AG04450 (cell line): Measurements from ENCODE around the gene ZNF346. TPM values are rescaled to one million over a fixed set of nuclear protein-coding genes. Genes with fewer than 3 reads are reported as not detected.
"Not testable (repeated sequence)": the region's sequence is repeated elsewhere in the genome, so short reads cannot be mapped to it uniquely, and the experiment has no call there.

Experiments
- CTCF ChIA-PET: fragments of 300-600, 350-600 bp; formaldehyde crosslinking; extraction: SDS; loops from one replicate; lab custom pipeline; 2022; ENCODE audit warnings: antibody characterized with exemption, inconsistent platforms; lab: Charles Lee
- POLR2A ChIA-PET: fragments of 350-600 bp; formaldehyde crosslinking; extraction: SDS; loops from one replicate; lab custom pipeline; 2021; ENCODE audit warnings: antibody characterized with exemption, inconsistent platforms; lab: Yijun Ruan, JAX
- DNase-seq: peaks from one replicate; pipeline ENCODE4 v3.0.0-alpha.2; 2011; ENCODE audit warnings: low read depth, low spot score
- H3K27ac ChIP-seq: one replicate; pipeline ENCODE4 v1.5.1; 2012; ENCODE audit warnings: low read depth, low read length, control low read depth
- H3K27me3 ChIP-seq: one replicate; pipeline ENCODE4 v1.6.0; 2012; ENCODE audit warnings: low read length; ENCODE audit not compliant: control insufficient read depth, insufficient read depth
- H3K4me3 ChIP-seq: 2 replicates; pipeline ENCODE4 v1.5.1; 2011; ENCODE audit warnings: mild to moderate bottlenecking, low read depth, low read length, control low read depth
- H3K9me3 ChIP-seq: 2 replicates; pipeline ENCODE4 v1.5.1; 2012; ENCODE audit warnings: low read length; ENCODE audit not compliant: control insufficient read depth, insufficient read depth
- CTCF ChIP-seq: IDR thresholded peaks from 2 replicates; pipeline ENCODE4 v1.5.1; 2011; ENCODE audit warnings: low read depth, low read length, control low read depth, inconsistent platforms
- polyA minus RNA-seq: library from RNA; depleted of rRNA, polyadenylated mRNA; stranded (reverse); fragments of >200 nt; gene quantifications from 2 replicates; pipeline ENCODE4 v1.2.3, GENCODE V29; 2011; rRNA and poly(A)+ RNA removed
- polyA plus RNA-seq: library from polyadenylated mRNA; depleted of rRNA; stranded (reverse); fragments of >200 nt; gene quantifications from 2 replicates; pipeline ENCODE4 v1.2.3, GENCODE V29; 2011; rRNA removed

ZNF346 gene
- polyA plus RNA-seq = 15.0 and 15.3 TPM in 2 replicates
- 20.3 and 23.3 TPM in 2 replicates for polyA minus RNA-seq

- Histone ChIP-seq H3K9me3 (no peaks in the 10 kb centered on the region; the same call in 1 of the 2 replicates), H3K4me3 (peak within 1 kb of the TSS; percentile 90), H3K27me3 (no peaks in the 10 kb centered on the region), H3K27ac (no peak within 1 kb of the TSS)
- ChIA-PET POLR2A (interaction anchor here (1.2 to 1.3 kb wide), 2 partner anchors 10 to 17 kb away, joined by 3 read pairs; no protein-coding TSS in a partner anchor), CTCF (interaction anchor here (0.5 to 2.7 kb wide), 12 partner anchors 10 to 362 kb away, joined by 3 to 11 read pairs (median 4); no protein-coding TSS in a partner anchor)
- peak; percentile 86 for DNase-seq
- TF ChIP-seq CTCF = peak; percentile 47
These were observed at the start of gene ZNF346 for GRCh38 chr5:177022386-177023302. TSS of gene ZNF346 (plus strand) at chr5:177022696. CDS start at chr5:177022739, 43 bp downstream.

GRCh38 chr5:176979669-176980068 lies 42.8 kb upstream of the ZNF346 start:
- ChIA-PET CTCF (interaction anchor here (1.4 kb wide), 1 partner anchor 321 kb away, joined by 3 read pairs; no protein-coding TSS in a partner anchor), POLR2A (no interaction called here)
- H3K4me3 ChIP-seq = no peak overlapping the region
- H3K9me3 ChIP-seq = peaks cover 15% of the 10 kb centered on the region
- H3K27ac ChIP-seq = no peak overlapping the region
- no peak for TF ChIP-seq CTCF
- H3K27me3 ChIP-seq = no peaks in the 10 kb centered on the region
- no peak for DNase-seq

DNA sequence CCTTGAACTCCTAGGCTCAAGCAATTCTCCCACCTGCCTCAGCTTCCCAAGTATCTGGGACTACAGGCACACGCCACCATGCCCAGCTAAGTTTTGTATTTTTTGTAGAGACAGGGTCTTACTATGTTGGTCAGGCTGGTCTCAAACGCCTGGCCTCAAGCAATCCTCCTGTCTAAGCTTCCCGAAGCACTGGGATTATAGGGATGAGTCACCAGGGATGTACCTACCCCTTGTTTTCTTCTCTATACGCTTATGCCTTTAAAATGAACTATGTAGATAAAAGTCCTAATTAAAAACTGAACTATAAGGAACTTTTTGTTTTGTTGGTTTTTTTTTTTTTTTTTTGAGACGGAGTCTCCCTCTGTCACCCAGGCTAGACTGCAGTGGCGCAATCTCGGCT lies 41.7 kb upstream of the ZNF346 start:
- Histone ChIP-seq H3K27me3 (no peaks in the 10 kb centered on the region), H3K27ac (no peak overlapping the region), H3K4me3 (no peak overlapping the region), H3K9me3 (peaks cover 15% of the 10 kb centered on the region)
- DNase-seq = no peak
- CTCF ChIA-PET = no interaction called here
- TF ChIP-seq CTCF = no peak
- POLR2A ChIA-PET = no interaction called here

DNA sequence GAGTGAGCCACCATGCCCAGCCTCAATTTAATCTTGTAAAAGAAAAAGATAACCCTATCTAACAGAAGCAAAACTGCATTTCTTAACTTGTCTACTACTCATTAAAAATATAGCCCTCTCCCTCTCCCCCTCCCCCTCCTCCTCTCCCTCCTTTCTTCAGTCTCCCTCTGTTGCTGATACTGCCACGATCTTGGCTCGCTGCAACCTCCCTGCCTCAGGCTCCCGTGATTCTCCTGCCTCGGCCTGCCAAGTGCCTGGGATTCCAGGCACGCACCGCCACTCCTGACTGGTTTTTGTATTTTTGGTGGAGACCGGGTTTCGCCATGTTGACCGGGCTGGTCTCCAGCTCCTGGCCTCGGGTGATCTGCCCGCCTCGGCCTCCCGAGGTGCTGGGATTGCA lies 39.4 kb upstream of the ZNF346 start:
- H3K4me3 ChIP-seq, DNase-seq, H3K27ac ChIP-seq, H3K27me3 ChIP-seq, POLR2A ChIA-PET: not testable (repeated sequence)
- H3K9me3 ChIP-seq = peaks cover 15% of the 10 kb centered on the region
- CTCF ChIA-PET = interaction anchor here (1.7 kb wide), 1 partner anchor 129 kb away, joined by 9 read pairs; no protein-coding TSS in a partner anchor

DNA sequence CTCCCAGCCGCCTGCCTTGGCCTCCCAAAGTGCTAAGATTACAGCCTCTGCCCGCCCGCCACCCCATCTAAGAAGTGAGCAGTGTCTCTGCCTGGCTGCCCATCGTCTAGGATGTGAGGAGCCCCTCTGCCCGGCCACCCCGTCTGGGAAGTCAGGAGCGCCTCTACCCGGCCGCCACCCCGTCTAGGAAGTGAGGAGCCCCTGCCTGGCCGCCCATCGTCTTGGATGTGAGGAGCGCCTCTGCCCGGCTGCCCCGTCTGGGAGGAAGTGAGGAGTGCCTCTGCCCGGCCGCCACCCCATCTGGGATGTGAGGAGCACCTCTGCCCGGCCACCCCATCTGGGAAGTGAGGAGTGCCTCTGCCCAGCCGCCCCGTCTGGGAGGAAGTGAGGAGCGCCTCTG lies 38.9 kb upstream of the ZNF346 start:
- H3K27me3 ChIP-seq, CTCF ChIA-PET, H3K27ac ChIP-seq, DNase-seq, POLR2A ChIA-PET, H3K4me3 ChIP-seq: not testable (repeated sequence)
- H3K9me3 ChIP-seq = peaks cover 15% of the 10 kb centered on the region

DNA sequence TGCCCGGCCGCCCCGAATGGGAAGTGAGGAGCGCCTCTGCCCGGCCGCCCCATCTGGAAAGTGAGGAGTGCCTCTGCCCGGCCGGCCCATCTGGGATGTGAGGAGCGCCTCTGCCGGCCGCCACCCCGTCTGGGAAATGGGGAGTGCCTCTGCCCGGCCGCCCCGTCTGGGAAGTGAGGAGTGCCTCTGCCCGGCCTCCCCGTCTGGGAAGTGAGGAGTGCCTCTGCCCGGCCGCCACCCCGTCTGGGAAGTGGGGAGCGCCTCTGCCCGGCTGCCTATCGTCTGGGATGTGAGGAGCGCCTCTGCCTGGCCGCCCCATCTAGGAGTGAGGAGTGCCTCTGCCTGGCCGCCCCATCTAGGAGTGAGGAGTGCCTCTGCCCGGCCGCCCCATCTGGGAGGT lies 38.3 kb upstream of the ZNF346 start:
- H3K4me3 ChIP-seq, H3K27ac ChIP-seq, DNase-seq, CTCF ChIA-PET, H3K27me3 ChIP-seq, POLR2A ChIA-PET: not testable (repeated sequence)
- peaks cover 15% of the 10 kb centered on the region for H3K9me3 ChIP-seq
